Neural progenitor cell (in vitro differentiated cells): ENCODE data around the gene CNGA3. TPM values are rescaled to one million over a fixed set of nuclear protein-coding genes. Genes with fewer than 3 reads are reported as not detected.
A peak's percentile ranks its signal among the peaks of the same experiment; 100 is the strongest.
"Not testable (repeated sequence)": the region's sequence is repeated elsewhere in the genome, so short reads cannot be mapped to it uniquely, and the experiment has no call there.

ENCODE experiments used
- DNase-seq: peaks from one replicate; pipeline ENCODE4 v3.0.0-alpha.2; 2016; ENCODE audit warnings: low spot score
- H2AFZ ChIP-seq: fragments of 200-600 bp; sonication (generic); replicated peaks from 2 replicates; pipeline ENCODE4 v1.6.1; 2016; ENCODE audit warnings: antibody characterized with exemption
- H3F3A ChIP-seq: fragments of 200-600 bp; sonication (generic); 2 replicates; pipeline ENCODE4 v1.6.1; 2016; ENCODE audit warnings: antibody characterized with exemption, low read depth
- H3K27ac ChIP-seq: fragments of 200-600 bp; sonication (generic); 2 replicates; pipeline ENCODE4 v1.5.1; 2016; ENCODE audit warnings: mild to moderate bottlenecking
- H3K27me3 ChIP-seq: fragments of 200-600 bp; sonication (generic); 2 replicates; pipeline ENCODE4 v1.6.1; 2016; ENCODE audit warnings: mild to moderate bottlenecking, moderate library complexity
- H3K36me3 ChIP-seq: fragments of 200-600 bp; sonication (generic); 2 replicates; pipeline ENCODE4 v1.5.1; 2016
- H3K4me1 ChIP-seq: fragments of 200-600 bp; sonication (generic); 2 replicates; pipeline ENCODE4 v1.6.1; 2016; ENCODE audit warnings: mixed run types
- H3K4me2 ChIP-seq: fragments of 200-600 bp; sonication (generic); 2 replicates; pipeline ENCODE4 v1.6.1; 2016
- H3K4me3 ChIP-seq: fragments of 200-600 bp; sonication (generic); 2 replicates; pipeline ENCODE4 v1.5.1; 2016
- H3K79me2 ChIP-seq: fragments of 200-600 bp; sonication (generic); 2 replicates; pipeline ENCODE4 v1.6.1; 2016; ENCODE audit warnings: low read depth
- H3K9ac ChIP-seq: fragments of 200-600 bp; sonication (generic); 2 replicates; pipeline ENCODE4 v1.6.1; 2016
- H3K9me3 ChIP-seq: fragments of 200-600 bp; sonication (generic); 2 replicates; pipeline ENCODE4 v1.5.1; 2016; ENCODE audit warnings: low read depth
- H4K20me1 ChIP-seq: fragments of 200-600 bp; sonication (generic); 2 replicates; pipeline ENCODE4 v1.6.1; 2016; ENCODE audit warnings: low read depth
- H3K27ac Mint-ChIP-seq: 3 replicates; pipeline ENCODE4 v1.8.0; 2021; ENCODE audit warnings: mixed read lengths
- H3K27me3 Mint-ChIP-seq: 2 replicates; pipeline ENCODE4 v1.8.0; 2022; ENCODE audit warnings: low read depth, mild to moderate bottlenecking, inconsistent platforms, moderate library complexity, mixed read lengths; ENCODE audit not compliant: insufficient read depth
- H3K36me3 Mint-ChIP-seq: 3 replicates; pipeline ENCODE4 v1.8.0; 2021; ENCODE audit warnings: mixed read lengths
- H3K4me1 Mint-ChIP-seq: 3 replicates; pipeline ENCODE4 v1.8.0; 2021; ENCODE audit warnings: mixed read lengths
- H3K4me3 Mint-ChIP-seq: 3 replicates; pipeline ENCODE4 v1.8.0; 2021; ENCODE audit warnings: mild to moderate bottlenecking, moderate library complexity, mixed read lengths
- H3K9me3 Mint-ChIP-seq: 3 replicates; pipeline ENCODE4 v1.8.0; 2020; ENCODE audit warnings: mixed read lengths
- CTCF ChIP-seq: fragments of 200-600 bp; sonication (generic); IDR thresholded peaks from 2 replicates; pipeline ENCODE4 v1.5.1; 2017; ENCODE audit warnings: antibody characterized with exemption, mild to moderate bottlenecking
- EZH2 ChIP-seq: fragments of 200-600 bp; sonication (generic); IDR thresholded peaks from 2 replicates; pipeline ENCODE4 v1.6.1; 2017; ENCODE audit warnings: antibody characterized with exemption, mild to moderate bottlenecking, moderate library complexity
- EZH2phosphoT487 ChIP-seq: fragments of 200-600 bp; sonication (generic); IDR thresholded peaks from 2 replicates; pipeline ENCODE4 v1.6.1; 2017; ENCODE audit warnings: antibody characterized with exemption
- total RNA-seq: library from RNA; depleted of rRNA; stranded (reverse); fragments of >200 nt; gene quantifications from 2 replicates; pipeline ENCODE4 v1.2.3, GENCODE V29; 2015; ENCODE audit warnings: low replicate concordance

CNGA3 gene
- total RNA-seq, 1 donor from 2014 or later = not detected

DNA sequence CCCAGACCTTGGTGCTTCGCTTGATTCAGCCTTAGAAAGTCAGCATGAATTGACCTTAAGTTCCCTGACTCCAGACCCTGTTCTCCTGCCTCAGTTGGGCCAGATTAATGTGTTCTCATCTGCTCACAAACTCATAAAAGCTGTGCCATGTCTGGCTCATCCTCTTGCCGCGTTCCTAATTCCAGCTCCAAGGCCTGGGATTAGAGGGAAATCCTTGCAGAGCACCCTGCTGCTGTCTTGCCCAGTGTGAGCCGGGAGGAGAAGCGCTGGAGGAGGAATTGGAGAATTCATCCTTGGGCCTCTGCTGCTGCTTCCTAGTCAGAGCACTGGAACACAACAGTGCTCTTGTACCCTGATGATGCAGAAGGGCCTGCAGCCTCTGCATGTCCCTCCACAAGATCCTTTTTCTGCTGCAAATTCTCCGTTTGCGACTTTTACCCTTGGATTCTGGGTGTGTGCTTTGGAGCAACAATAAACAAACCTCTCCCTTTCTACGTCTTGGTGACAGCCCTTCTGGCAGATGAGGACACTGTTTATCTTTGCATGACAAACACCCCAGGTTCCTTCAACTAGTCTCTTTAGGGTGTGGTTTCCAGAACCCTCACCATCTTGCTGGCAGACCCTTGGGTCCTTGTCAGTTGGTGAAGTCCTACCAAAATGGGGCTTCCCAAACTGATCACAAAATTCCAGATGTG lies 46.9 kb upstream of the CNGA3 start:
- Histone ChIP-seq H3F3A (no peaks in the 10 kb centered on the region), H3K27ac (no peak overlapping the region), H3K27me3 (no peaks in the 10 kb centered on the region), H3K9ac (no peak overlapping the region), H3K36me3 (no peaks in the 10 kb centered on the region), H3K4me3 (no peak overlapping the region), H3K4me2 (no peak overlapping the region), H4K20me1 (no peaks in the 10 kb centered on the region), H3K4me1 (peaks cover 15% of the 10 kb centered on the region), H3K79me2 (no peaks in the 10 kb centered on the region), H2AFZ (no peak overlapping the region), H3K9me3 (no peaks in the 10 kb centered on the region)
- no peaks in the 10 kb centered on the region for H3K9me3 Mint-ChIP-seq
- no peak for TF ChIP-seq EZH2phosphoT487
- no peak for TF ChIP-seq CTCF
- TF ChIP-seq EZH2 = no peak
- H3K27ac Mint-ChIP-seq = no peak overlapping the region
- H3K36me3 Mint-ChIP-seq = no peaks in the 10 kb centered on the region
- no peak overlapping the region for H3K4me3 Mint-ChIP-seq
- peaks cover 4% of the 10 kb centered on the region for H3K27me3 Mint-ChIP-seq
- peak; percentile 11 for DNase-seq
- peaks cover 29% of the 10 kb centered on the region for H3K4me1 Mint-ChIP-seq

DNA sequence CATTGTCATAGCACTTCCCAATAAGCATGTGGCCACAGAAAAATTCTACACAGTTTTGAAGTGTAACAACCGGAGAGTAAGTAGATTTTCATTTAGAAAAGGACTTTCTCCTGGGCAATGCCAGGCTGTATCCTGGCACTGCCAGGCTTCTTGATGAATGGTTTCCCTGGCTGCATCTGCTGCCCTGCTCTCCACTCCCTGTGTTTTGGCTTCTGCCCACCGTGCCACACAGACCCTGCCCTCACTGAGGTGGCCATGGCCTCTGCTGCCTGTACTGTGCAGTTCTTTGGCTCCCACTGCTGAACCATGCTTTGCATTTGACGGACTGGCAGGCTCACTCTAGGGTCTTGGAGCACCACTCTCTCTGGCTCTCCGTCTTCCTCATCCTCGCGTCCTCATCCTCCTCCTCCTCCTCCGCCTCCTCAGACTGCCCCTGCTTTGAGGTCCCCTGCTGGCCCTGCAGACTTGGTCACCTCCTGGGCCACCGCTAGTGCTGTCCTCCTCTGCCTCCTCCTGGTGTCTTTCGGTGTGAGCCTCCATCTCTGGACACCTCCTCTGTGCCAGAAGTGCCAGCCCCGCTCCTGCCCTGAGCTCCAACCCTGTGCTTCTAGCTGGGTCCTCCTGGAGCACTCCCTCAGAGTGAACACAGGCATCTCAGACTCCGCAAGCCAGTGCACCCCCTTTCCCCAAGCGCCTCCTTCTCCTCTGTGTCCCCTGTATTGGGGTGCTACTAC lies 45.9 kb upstream of the CNGA3 start:
- no peak overlapping the region for H2AFZ ChIP-seq
- TF ChIP-seq EZH2 (no peak), CTCF (no peak), EZH2phosphoT487 (no peak)
- no peak overlapping the region for H3K4me3 ChIP-seq
- H3K4me1 Mint-ChIP-seq = peaks cover 29% of the 10 kb centered on the region
- DNase-seq = no peak
- peaks cover 7% of the 10 kb centered on the region for H3K27me3 Mint-ChIP-seq
- no peak overlapping the region for H3K4me3 Mint-ChIP-seq
- no peaks in the 10 kb centered on the region for H3K36me3 Mint-ChIP-seq
- no peaks in the 10 kb centered on the region for H3K36me3 ChIP-seq
- no peaks in the 10 kb centered on the region for H4K20me1 ChIP-seq
- H3K9me3 Mint-ChIP-seq = no peaks in the 10 kb centered on the region
- H3K27me3 ChIP-seq = no peaks in the 10 kb centered on the region
- H3K27ac Mint-ChIP-seq = no peak overlapping the region
- H3F3A ChIP-seq = no peaks in the 10 kb centered on the region
- no peak overlapping the region for H3K4me2 ChIP-seq
- peaks cover 11% of the 10 kb centered on the region for H3K4me1 ChIP-seq
- H3K27ac ChIP-seq = no peak overlapping the region
- H3K9ac ChIP-seq = no peak overlapping the region
- no peaks in the 10 kb centered on the region for H3K9me3 ChIP-seq
- no peaks in the 10 kb centered on the region for H3K79me2 ChIP-seq

- peaks cover 11% of the 10 kb centered on the region for H3K4me1 ChIP-seq
- Mint-ChIP-seq H3K27ac (no peak overlapping the region), H3K27me3 (peaks cover 7% of the 10 kb centered on the region)
Measured at GRCh38 chr2:98301469-98301868, 44.8 kb upstream of the CNGA3 start.

DNA sequence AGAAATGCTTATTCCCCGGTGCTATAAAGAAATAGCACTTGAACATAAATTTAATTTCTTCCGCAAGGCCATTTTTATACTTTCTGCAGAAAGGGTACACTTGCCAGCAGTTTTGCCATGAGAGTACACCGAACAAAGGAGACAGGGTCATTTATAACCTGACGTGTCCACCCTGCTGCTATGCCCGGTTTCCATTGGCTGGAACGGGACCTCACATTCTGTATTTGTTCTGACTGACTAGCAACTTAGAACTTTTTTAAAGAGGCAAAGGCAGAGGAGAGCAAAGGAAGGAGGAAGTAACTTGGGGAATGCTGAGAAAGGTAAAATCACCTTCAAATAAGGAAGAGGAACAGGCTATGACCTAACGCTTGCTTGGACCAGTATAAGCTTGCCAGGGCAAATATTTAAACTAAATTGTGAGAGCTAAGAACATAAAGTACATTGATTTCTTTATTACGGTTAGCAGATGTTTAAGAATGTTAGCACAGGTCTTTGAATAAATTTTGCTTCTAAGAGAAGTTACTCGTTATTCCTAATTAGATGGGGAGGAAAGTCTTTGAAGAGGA lies 39.0 kb upstream of the CNGA3 start:
- Mint-ChIP-seq H3K27ac (peak overlapping the region; percentile 26), H3K4me1 (peaks cover 15% of the 10 kb centered on the region)
- H3K4me2 ChIP-seq, DNase-seq, H3K36me3 Mint-ChIP-seq, H3K9me3 Mint-ChIP-seq, H3K4me3 Mint-ChIP-seq, H3K36me3 ChIP-seq, H2AFZ ChIP-seq, H3K4me1 ChIP-seq, H3K27me3 ChIP-seq, H3K79me2 ChIP-seq, H3K9me3 ChIP-seq, H3F3A ChIP-seq, H3K27ac ChIP-seq, H3K4me3 ChIP-seq, H4K20me1 ChIP-seq, H3K27me3 Mint-ChIP-seq, H3K9ac ChIP-seq: not testable (repeated sequence)

More at GRCh38 chr2:98301469-98301868, 44.8 kb upstream of the CNGA3 start:
- Histone ChIP-seq H3K27me3 (no peaks in the 10 kb centered on the region), H3K4me2 (no peak overlapping the region), H3K27ac (no peak overlapping the region), H3K79me2 (no peaks in the 10 kb centered on the region), H3K9ac (no peak overlapping the region), H3K4me3 (no peak overlapping the region), H3K9me3 (no peaks in the 10 kb centered on the region), H3K36me3 (no peaks in the 10 kb centered on the region), H2AFZ (no peak overlapping the region), H4K20me1 (no peaks in the 10 kb centered on the region), H3F3A (no peaks in the 10 kb centered on the region)
- Mint-ChIP-seq H3K4me3 (no peak overlapping the region), H3K4me1 (peaks cover 21% of the 10 kb centered on the region), H3K9me3 (no peaks in the 10 kb centered on the region), H3K36me3 (no peaks in the 10 kb centered on the region)
- DNase-seq = no peak
- no peak for TF ChIP-seq EZH2phosphoT487
